Psoas muscle (tissue), 8 donors: ENCODE results near the gene KLHL30. TPM values are rescaled to one million over a fixed set of nuclear protein-coding genes. Genes with fewer than 3 reads are reported as not detected.

Experiments used
- ATAC-seq, 4 donors: fragments of 200-7000 bp; cut with Tn5 transposase; one replicate each; pipeline ENCODE4 v1.9.1; 2020; ENCODE audit warnings: moderate library complexity in 3 of 4, mild to moderate bottlenecking in 2 of 4
- DNase-seq, 2 donors: peaks; one replicate each; pipeline ENCODE4 v3.0.0-alpha.2; 2020
- H3K27ac ChIP-seq: fragments of 200-600 bp; one replicate; pipeline ENCODE4 v1.8.0; 2022
- H3K27me3 ChIP-seq, 3 donors: fragments of 200-600 bp in 1 of 3; one replicate each; pipeline versions ENCODE4 v1.6.1 to v1.8.0; 2013 to 2022; ENCODE audit warnings: low read length in 2 of 3, mild to moderate bottlenecking in 2 of 3, moderate library complexity in 1 of 3; ENCODE audit not compliant: insufficient read depth in 3 of 3
- H3K36me3 ChIP-seq, 2 donors: fragments of 200-600 bp in 1 of 2; one replicate each; pipeline versions ENCODE4 v1.6.1 to v1.8.0; 2013 to 2022; ENCODE audit warnings: low read depth in 1 of 2, mild to moderate bottlenecking in 1 of 2, moderate library complexity in 1 of 2; ENCODE audit not compliant: insufficient read depth in 1 of 2
- H3K4me1 ChIP-seq: fragments of 200-600 bp; one replicate; pipeline ENCODE4 v1.8.0; 2022
- H3K4me3 ChIP-seq: fragments of 200-600 bp; one replicate; pipeline ENCODE4 v1.8.0; 2022; ENCODE audit warnings: mild to moderate bottlenecking
- H3K9me3 ChIP-seq: fragments of 200-600 bp; one replicate; pipeline ENCODE4 v1.8.0; 2022
- WGBS, 3 donors: extraction: QIAGEN DNeasy Blood & Tissue Kit; methylation state at CpG; one replicate each; pipeline versions ENCODE4 v1.1.6 to v1.1.7; 2013; 5-methylcytosine and 5-hydroxymethylcytosine counted together
- intact Hi-C, 2 donors: fragments of 100-400 bp; cut with DNase I; formaldehyde crosslinking; loops; one replicate each; pipeline versions ENCODE4 v1.11.0 to v1.14.2; 2022
- polyA plus RNA-seq, 3 donors: library from polyadenylated mRNA; stranded (reverse); fragments of 200-250 nt; gene quantifications; one replicate each; pipeline ENCODE4 v1.2.3, GENCODE V29; 2013
- total RNA-seq, 4 donors: library from RNA; stranded (reverse); fragmentation: NEBNext Ultra II Directional in 2 of 4; extraction: Animal tissue kit (Norgen Biotek cat#: 25700) in 2 of 4; gene quantifications; one replicate each; pipeline versions ENCODE4 v1.2.1 to v1.2.4, GENCODE V29; 2021 to 2023
- TF ChIP-seq, protein P1 (sequence below): fragments of 200-600 bp; IDR thresholded peaks from one replicate; pipeline ENCODE4 v1.8.0; 2022; ENCODE audit warnings: antibody characterized with exemption
- donor health status: healthy with polysubstance abuse.
- donor health status: DM: no; HTN: no; CAD: no; lungs with moderate emphysema.
- donor health status: Bipolar disorder and iron deficiency.
- donor health status: healthy.
- donor health status: DM: yes; HTN: yes; CAD: no.
- donor health status: DM: no; HTN: no; CAD: no.
- donor health status: DM: no; HTN: no; CAD: no.
- donor health status: DM: yes; HTN: yes; CAD: no.

KLHL30 gene
- total and polyA plus RNA-seq, 7 donors: 67.7 to 175 (median 121) TPM

DNA sequence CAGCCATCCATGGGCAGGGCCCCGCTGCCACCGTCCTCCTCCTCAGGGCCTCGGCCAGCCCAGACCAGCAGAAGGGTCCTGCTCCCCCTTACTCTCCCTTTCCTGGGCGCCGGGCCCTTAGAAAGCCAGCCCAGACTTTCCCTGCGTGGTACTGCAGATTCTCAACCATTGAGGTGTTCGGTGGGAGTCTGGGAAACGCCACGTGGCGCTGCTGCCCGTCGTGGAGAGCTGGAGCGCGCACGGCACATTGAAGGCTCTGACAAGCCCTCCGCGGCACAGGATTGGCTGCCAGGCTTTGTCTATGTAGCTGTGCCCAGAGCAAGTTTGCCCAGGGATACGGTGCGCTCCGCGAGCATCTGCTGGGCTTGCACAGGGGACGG, 10.4 kb upstream of the KLHL30 start:
- 83 to 89% (median 83%) methylated on average over 19 to 22 of the region's 22 CpGs for WGBS, 3 donors
- Histone ChIP-seq H3K36me3 (no peaks in the 10 kb centered on the region), H3K4me3 (no peak overlapping the region), H3K9me3 (no peaks in the 10 kb centered on the region), H3K27ac (no peak overlapping the region), H3K4me1 (no peaks in the 10 kb centered on the region), H3K27me3 (no peaks in the 10 kb centered on the region)
- TF ChIP-seq, protein P1, sequence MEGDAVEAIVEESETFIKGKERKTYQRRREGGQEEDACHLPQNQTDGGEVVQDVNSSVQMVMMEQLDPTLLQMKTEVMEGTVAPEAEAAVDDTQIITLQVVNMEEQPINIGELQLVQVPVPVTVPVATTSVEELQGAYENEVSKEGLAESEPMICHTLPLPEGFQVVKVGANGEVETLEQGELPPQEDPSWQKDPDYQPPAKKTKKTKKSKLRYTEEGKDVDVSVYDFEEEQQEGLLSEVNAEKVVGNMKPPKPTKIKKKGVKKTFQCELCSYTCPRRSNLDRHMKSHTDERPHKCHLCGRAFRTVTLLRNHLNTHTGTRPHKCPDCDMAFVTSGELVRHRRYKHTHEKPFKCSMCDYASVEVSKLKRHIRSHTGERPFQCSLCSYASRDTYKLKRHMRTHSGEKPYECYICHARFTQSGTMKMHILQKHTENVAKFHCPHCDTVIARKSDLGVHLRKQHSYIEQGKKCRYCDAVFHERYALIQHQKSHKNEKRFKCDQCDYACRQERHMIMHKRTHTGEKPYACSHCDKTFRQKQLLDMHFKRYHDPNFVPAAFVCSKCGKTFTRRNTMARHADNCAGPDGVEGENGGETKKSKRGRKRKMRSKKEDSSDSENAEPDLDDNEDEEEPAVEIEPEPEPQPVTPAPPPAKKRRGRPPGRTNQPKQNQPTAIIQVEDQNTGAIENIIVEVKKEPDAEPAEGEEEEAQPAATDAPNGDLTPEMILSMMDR: no peak
- DNase-seq (peak in 1 of 2 donors; percentile 51), ATAC-seq (peak in 1 of 4 donors; percentile 27)
- intact Hi-C loops: no loop called here

DNA sequence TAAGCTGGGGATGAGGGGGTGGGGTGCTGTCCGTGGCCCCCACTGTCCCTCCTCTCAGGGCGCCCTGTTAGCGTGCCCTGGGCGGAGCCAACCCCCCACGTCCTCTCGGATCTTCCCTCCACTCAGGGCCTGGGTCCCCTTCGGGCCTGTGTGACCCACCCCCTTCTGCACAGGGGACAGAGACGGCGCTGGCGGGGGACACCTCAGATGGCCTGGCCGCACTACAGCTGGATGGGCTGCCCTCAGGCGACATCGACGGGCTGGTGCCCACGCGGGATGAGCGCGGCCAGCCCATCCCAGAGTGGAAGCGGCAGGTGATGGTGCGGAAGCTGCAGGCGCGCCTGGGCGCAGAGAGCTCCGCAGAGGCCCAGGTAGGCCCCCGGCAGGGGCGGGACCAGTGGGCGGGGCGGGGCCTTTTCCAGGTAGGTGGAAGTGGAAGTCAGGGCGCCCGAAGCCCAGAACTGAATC, 9.9 kb upstream of the KLHL30 start:
- Histone ChIP-seq H3K27ac (no peak overlapping the region), H3K4me3 (no peak overlapping the region), H3K9me3 (no peaks in the 10 kb centered on the region), H3K4me1 (no peaks in the 10 kb centered on the region), H3K36me3 (no peaks in the 10 kb centered on the region), H3K27me3 (no peaks in the 10 kb centered on the region)
- intact Hi-C loops: no loop called here
- no peak for ATAC-seq
- TF ChIP-seq, protein P1: no peak
- DNase-seq: peak; percentile 8 to 32
- WGBS, 3 donors: 80 to 87% (median 83%) methylated on average over 27 to 30 of the region's 30 CpGs

DNA sequence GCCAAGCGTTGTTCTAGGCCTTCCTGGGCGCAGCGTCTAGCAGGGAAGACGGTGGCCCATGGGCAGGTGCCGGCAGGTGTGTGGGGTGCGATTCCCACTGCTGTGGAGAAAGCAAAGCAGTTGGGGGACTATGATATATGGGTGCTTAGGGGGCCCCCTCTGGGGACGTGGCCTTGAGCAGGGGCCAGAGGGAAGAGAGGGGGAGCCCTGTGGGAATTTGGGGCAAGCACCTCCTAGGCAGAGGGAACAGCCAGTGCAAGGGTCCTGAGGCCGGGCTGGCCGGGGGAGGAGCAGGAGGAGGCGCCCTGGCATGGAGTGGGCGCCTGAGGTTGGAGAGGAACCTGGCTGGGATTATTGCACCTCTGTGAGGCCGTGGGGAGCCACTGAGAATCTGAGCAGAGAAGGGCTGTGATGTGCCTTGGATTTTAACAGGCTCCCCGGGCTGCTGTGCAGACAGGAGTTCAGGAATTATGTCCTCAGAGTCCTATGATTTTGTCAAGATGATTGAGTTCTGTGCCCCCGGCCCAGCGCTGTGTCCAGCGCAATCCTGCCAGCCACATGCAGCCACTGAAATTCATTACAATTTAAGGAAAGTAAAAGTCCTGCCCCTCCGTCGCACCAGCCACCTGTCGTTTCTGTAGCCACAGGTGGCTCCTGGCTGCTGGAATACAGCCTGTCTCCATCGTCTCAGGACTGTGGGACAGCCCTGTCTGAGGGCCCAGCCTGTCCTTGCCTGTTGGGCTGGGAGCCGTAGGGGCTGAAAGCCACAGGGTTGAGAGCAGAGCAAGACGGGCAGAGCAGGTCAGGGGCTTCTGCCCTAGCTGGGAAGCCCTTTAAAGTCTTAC, 9.1 kb upstream of the KLHL30 start:
- DNase-seq (peak in 1 of 2 donors; percentile 31), ATAC-seq (no peak)
- no peak overlapping the region for H3K27ac ChIP-seq
- TF ChIP-seq, protein P1: no peak
- H3K36me3 ChIP-seq: no peaks in the 10 kb centered on the region
- no peak overlapping the region for H3K4me3 ChIP-seq
- intact Hi-C loops: loop anchor here in 1 of 2 donors (10.0 kb wide), 2 partner anchors 165 to 265 kb away; partner anchors contain the start of gene UBE2F
- H3K4me1 ChIP-seq: no peaks in the 10 kb centered on the region
- WGBS, 3 donors: 88 to 93% (median 89%) methylated on average over 22 of the region's 22 CpGs
- no peaks in the 10 kb centered on the region for H3K27me3 ChIP-seq
- H3K9me3 ChIP-seq: no peaks in the 10 kb centered on the region

DNA sequence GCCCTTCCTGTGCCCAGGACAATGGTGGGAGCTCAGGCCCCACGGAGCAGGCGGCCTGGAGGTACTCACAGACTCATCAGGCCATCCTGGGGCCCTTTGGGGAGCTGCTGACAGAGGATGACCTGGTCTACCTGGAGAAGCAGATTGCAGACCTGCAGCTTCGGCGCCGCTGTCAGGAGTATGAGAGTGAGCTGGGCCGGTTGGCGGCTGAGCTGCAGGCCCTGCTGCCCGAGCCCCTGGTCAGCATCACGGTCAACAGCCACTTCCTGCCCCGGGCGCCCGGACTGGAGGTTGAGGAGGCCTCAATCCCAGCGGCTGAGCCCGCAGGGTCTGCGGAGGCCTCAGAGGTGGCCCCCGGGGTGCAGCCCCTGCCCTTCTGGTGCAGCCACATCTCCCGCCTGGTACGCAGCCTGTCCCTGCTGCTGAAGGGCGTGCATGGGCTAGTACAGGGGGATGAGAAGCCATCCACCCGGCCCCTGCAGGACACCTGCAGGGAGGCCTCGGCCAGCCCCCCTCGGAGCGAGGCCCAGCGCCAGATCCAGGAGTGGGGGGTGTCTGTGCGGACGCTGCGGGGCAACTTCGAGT, 8.3 kb upstream of the KLHL30 start:
- peaks cover 3% of the 10 kb centered on the region for H3K4me1 ChIP-seq
- no peaks in the 10 kb centered on the region for H3K9me3 ChIP-seq
- peak; percentile 9 to 45 for DNase-seq
- H3K27ac ChIP-seq: no peak overlapping the region
- TF ChIP-seq, protein P1: no peak
- intact Hi-C loops: loop anchor here in 1 of 2 donors (10.0 kb wide), 2 partner anchors 165 to 265 kb away; partner anchors contain the start of gene UBE2F
- H3K27me3 ChIP-seq: no peaks in the 10 kb centered on the region
- no peak for ATAC-seq
- no peaks in the 10 kb centered on the region for H3K36me3 ChIP-seq
- no peak overlapping the region for H3K4me3 ChIP-seq
- WGBS, 3 donors: 89 to 94% (median 90%) methylated on average over 26 to 28 of the region's 28 CpGs
